ENCODE results near the gene C2orf68.

- TF ChIP-seq CTCF (IDR thresholded peaks at IDR 0.05) (no peak), CREB1 (CRISPR knock-in tag; IDR thresholded peaks at IDR 0.05) (no peak), NFYB (CRISPR knock-in tag; conservative IDR thresholded peaks at IDR 0.05; ENCODE audit: low read depth) (no peak), ZNF416 (CRISPR knock-in tag; IDR thresholded peaks at IDR 0.05) (no peak), E2F4 (CRISPR knock-in tag; IDR thresholded peaks at IDR 0.05; ENCODE audit: borderline replicate concordance, low read depth) (no peak)
Measured at GRCh38 chr2:85651097-85651496, 39.2 kb upstream of the C2orf68 start.

Data from WTC11 (cell line).